ENCODE data around the gene AQP12A.
"Not testable (repeated sequence)": the region's sequence is repeated elsewhere in the genome, so short reads cannot be mapped to it uniquely, and the experiment has no call there.

DNA sequence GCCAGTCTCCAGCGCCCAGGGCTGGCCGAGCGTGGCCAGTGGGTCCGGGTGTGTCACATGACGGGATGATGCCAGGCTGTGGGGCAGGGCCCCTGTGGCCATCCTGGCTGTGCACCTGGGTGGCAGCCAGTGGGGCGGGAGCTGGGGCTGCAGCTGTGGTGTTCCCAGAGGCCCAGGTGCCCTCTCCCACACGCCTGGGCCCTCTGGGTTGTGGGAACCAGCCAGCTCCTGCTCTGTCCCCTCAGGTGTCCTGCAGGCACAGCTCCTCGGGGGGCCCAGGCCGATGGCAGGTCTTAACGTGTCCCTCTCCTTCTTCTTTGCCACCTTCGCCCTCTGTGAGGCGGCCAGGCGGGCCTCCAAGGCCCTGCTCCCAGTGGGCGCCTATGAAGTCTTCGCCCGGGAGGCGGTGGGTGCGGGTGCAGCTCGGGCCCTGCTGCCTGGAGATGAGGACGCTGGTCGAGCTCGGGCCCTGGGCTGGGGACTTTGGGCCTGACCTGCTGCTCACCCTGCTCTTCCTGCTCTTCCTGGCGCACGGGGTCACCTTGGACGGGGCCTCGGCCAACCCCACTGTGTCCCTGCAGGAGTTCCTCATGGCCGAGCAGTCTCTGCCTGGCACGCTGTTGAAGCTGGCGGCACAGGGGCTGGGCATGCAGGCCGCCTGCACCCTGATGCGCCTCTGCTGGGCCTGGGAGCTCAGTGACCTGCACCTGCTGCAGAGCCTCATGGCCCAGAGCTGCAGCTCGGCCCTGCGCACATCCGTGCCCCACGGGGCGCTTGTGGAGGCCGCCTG is at the start of gene AQP12A:
- TF ChIP-seq CTCF, POLR2A (IDR thresholded peaks at IDR 0.05): not testable (repeated sequence)

All from heart left ventricle (tissue), 13 donors.